AG08396 (cell line): ENCODE data around the gene PDE4D.

Experiments used
- DNase-seq: peaks from one replicate; pipeline ENCODE4 v3.0.0; 2012; ENCODE audit warnings: low spot score, mixed read lengths

The PDE4D gene

DNA sequence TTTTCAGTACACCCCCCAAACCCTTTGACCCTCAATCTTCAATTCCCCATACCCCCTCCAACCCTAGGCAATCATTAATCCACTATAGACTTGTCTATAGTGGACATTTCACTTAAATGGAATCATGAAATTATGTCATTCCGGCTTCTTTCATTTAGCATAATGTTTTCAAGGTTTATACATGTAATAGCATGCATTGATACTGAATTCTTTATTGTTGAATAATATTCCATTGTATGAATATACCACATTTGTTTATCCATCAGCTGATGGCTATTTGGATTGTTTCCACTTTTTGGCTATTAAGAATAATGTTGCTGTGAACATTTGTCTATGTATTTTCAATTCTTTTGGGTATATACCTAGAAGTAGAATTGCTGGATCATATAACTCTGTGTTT, 238.8 kb downstream of the PDE4D start:
- DNase-seq: no peak

DNA sequence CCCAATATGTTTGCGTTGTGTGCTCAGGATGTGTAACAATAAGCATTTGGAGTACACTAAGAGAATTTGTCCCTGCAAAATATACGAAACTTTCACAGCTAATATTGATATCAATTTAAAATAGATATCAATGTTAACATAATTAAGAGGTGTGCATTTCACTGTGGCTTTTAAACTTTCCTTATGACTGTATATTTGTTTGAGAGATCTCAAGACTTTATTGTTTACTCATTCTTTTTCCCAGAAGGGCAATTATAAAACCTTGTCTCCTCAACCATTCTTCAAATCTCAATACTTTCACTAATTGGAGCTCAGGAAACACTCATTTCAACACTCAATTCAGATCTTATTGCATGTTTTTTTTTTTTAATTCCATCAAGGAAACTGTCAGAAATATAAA, 241.1 kb downstream of the PDE4D start:
- no peak for DNase-seq

DNA sequence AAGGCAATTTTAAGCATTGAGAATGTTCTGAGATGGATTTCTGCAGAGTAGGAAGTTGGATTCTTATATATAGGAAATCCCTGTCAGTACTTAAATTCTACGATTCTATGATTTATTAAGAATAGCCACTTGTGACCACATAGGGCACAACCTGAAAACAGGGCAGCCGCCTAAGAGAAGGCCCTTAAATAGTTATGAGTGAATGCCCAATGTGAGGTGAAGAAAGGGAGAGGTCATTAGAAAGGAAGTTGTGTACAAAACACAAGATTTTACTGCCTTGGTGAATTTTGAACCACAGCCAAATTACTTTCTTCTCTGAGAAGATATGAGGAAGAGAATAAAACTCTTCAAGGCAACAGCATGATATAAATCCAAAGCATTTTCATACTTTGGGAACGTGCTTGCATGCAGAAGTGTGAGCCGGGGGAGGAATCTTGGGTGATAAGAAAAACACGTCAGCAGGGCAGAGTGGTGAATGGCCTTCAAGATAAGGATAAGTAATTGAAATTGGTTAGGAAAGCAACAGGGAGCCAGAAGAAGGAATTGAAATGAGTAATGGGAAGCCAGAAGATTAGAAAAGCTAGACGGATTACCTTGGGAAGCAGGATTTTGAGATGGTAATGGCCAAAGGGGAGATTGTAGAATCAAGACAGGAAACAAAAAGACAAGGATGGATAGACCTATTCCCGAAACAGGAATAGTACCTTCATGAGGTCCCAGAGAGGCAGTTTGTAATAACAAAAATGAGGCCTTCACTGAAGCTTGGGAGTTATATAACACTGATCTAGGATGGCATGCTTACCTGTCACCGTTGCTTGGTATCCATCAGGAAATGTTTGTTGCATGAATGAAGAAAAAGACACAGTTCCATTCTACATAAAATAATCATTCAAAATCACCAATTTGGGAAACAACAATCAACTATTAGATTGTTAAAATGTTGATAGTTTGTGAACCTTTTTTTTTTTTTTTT, 244.3 kb downstream of the PDE4D start:
- no peak for DNase-seq

DNA sequence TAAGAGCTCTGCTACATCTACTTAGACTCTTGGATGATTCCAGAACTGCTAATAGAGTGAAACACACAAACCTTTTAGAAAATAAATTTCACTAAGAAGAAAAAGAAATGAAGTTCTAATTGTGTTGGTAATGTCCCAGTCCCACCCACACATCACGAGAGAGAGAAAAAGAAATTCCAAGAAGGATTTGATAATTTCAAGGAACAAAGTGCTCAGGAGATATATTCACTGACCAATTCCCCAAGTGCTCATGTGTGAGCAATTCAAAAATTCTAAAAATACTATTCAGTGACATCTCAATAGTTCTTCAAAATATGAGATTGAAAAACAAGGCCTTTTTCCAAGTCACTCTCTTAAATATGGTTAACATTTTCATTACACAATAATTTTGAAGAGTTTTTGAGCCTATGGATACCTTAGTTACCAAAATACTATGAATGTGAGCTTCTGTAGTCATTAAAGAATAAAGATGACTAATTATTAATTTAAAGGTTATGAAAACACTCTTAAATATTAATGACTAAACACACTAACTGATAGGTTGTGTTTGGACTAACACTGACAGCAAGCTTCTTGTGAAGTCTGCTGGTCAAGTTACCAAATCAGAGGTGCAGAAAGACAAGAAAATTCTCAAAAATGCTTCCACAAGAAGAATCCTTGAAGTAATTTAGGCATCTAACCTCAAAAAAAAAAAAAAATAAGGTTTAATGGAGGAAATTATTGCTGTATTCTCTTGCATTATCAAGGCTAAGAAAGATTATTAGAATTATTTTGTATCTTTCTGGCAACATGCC, 245.3 kb downstream of the PDE4D start:
- no peak for DNase-seq

DNA sequence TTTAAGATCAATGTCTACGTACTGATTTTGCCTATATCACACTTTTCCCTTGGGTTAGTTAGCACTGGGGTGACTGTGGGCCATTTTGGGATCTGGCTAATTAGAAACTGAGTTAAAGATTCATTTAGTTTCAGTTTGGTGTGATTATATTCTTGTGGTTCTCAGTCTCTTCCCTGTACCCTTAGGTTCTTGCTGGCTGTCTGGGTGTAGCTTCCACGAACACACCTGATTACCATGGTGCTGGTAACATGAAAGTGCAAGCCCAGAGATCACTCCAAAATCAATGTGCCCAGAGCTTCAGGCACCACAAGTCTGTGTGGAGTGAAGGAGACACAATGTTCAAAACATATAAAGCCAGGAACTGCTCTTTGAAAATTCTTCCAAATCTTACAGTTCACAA, 248.1 kb downstream of the PDE4D start:
- DNase-seq: no peak

DNA sequence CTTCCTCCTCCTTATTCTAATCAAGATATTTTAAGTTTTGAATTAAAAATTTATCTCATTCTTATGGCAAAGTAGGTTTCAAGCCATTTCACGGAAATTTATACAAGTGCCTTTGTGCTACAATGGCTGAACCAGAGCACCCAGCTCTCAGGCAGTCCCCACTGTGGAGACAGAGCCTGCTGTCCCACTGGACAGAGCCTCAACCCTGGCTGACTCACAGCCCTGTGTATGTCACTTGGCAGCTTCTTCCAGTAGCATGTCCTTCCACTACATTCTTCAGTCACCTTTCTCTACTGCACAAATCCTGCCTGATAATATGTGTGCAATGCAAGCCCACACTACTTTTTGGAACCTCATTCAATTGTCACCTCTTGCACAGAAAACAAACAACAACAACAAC, 253.1 kb downstream of the PDE4D start:
- no peak for DNase-seq

DNA sequence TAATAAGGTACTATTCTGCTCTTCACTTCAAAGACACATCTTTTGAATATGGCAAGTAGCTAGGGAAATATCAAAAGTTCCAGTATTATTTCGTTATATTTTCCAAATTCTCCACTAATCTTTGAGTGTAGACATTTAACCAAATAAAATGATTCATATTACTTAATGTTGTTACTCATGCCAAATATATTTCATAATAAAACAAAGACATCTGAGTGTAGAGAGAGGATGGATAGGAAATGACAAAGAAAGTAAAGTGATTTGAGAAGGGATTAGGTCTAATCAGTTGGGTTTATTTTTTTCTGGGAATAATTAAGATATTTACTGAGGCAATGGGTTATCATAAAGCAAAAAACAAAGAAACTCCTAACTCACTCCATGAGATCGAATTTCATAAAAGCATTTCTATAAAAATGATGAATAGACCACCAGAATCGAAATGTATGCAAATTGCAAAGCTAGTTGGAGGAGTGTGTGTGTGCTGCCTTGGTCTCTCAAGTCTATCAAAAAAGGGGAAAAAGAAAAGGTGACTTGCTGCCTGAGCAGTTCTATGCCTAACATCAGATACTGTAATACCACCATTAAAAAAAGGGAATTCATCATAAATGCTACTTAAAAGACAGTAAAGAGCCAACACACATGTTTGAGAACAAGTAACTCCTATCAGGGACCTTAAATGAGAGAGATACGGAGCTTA, 255.5 kb downstream of the PDE4D start:
- no peak for DNase-seq

DNA sequence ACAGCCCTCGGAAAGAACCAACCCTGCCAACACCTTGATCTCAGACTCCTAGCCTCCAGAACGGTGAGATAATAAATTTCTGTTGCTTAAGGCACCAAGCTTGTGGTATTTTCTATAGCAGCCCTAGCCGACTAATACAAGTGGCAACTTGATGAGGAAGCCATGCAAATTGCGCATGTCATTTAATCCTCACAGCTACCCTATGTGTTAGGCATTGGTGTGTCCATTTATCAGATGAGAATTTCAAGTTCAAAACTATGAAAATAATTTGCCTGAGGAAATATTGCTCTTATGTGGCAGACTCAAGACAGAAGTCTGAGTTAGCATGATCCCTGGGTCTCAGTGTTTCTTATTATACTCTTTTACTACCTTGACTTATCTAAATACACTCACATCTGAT, 264.0 kb downstream of the PDE4D start:
- no peak for DNase-seq

DNA sequence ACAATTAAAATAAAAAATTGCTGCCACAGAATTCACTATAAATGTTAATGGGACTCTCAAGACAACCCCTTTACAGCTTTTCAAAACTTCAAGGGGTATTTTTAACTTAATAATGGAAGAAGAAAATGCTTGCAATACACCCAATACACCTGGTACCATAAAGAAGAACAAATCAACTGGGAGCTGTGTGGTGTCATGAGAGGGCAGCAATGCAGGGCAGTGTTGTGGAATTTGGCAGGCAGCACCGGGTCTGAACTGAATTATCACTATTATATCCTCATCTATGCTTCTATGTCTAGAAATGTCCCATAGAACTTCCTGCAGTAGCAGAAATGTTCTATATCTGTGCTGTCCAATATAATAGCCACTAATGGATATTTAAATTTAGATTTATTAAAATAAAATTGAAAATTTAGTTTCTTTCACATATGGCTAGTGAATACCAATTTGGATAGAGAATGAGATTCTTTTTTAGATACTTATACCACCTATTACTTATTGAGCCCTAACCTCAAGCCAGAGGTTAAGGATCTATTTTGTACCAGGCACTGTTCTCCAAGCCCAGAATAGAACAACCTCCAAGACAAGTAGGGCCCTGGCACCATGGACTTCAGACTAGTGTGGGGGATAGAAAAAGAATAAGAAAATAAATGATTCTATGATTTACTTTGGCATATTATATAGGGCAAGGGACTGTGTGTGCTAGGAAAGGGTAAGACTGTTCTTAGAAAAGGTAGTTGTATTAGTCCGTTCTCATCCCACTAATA, 265.3 kb downstream of the PDE4D start:
- DNase-seq: no peak

DNA sequence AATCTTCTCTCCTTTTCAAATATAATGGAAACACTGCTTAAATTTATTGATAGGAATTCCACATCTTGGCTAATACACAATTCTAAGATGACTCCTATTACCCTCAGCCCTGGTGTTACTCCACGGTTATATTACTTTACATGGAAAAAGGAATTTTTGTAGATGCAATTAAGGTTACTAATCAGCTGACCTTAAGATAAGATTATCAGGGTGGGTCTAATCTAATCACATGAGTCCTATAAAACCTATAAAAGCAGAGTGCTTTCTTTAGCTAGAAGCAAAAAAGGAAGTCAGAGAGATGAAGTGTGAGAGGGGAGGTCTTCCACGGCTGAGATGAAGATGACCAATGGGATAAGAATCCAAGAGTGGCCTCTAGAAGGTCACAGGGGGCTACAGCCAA, 268.6 kb downstream of the PDE4D start:
- DNase-seq: no peak

DNA sequence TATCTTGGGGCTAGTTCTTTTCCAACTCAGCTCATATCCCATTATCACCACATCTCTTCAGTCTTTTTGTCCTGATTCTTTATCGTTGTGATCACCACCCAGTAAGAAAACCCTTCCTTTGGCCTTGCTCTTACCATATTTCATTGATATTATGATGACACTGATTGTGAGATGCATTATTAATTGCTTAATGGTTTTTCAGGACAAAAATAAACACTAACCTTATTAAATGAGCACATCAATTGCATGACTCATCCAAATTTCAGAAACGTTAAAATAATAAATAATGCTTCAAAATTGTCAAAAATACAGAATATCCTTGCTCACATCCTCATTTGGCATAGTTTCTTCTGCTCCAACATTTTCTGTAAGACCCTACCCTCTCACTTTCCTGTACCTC, 270.7 kb downstream of the PDE4D start:
- DNase-seq: no peak

DNA sequence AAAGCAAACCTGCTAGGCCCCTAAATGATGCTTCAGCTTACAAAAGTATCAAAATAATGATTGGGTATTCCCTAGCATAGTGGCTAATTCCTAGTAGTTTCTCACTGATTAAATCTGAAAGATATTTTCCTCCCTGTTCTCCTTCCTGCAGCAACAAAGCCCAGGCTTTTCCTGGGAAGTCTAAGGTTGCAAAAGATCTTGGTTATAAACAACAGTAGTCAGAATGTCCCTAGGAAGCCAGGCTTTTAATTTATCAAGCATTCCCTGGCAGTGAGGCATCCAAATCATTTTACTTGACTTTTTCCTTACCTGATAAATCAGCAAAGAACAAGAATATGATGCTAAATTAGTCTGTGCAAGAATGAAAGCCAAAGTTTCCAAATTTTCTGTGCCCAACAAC, 272.0 kb downstream of the PDE4D start:
- DNase-seq: no peak

DNA sequence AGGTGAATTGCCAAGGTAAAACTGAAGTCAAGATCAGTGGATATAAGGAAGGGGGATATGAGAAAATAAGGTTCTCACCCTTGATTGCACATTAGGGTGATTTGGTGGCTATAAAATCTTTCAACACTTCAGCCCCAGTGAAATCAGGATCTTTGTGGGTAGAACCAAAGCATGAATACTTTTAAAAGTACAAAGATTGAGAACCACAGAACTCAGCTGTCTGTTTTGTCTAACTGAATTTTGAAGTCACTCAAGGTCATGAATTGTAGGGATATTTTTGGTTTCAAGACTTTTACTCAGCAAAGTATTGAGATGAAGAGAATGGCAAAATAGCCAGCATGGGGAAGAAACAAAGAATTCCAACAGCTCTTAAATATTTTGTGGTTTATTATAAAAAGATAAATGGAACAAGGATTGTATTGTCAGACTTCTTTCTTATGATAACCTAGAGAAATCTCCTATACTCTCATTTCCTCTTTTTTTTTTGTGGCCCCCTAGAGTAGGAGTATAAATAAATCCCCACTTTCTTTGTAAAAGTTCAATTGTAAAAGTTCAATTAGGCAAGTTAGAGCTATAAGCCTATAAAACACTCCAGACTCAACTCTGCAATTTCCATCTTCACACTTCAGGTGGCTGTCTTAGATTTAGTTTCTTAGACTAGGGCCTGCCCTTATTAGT, 272.9 kb downstream of the PDE4D start:
- DNase-seq: no peak

DNA sequence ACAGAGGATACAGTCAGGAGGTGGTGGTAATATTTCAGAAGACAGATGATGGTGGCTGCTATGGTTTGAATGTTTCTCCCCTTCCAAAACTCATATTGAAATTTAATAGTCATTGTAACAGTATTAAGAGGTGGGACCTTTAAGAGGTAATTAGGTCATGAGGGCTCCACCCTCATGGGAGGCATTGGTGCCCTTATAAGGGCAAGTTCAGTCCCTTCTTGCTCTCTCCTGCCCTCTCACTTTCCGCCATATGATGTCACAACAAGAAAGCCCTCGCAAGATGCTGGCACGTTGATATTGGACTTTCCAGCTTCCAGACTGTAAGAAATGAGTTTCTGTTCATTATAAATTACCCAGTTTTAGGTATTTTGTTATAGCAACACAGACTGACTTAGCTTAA, 274.9 kb downstream of the PDE4D start:
- DNase-seq: no peak

DNA sequence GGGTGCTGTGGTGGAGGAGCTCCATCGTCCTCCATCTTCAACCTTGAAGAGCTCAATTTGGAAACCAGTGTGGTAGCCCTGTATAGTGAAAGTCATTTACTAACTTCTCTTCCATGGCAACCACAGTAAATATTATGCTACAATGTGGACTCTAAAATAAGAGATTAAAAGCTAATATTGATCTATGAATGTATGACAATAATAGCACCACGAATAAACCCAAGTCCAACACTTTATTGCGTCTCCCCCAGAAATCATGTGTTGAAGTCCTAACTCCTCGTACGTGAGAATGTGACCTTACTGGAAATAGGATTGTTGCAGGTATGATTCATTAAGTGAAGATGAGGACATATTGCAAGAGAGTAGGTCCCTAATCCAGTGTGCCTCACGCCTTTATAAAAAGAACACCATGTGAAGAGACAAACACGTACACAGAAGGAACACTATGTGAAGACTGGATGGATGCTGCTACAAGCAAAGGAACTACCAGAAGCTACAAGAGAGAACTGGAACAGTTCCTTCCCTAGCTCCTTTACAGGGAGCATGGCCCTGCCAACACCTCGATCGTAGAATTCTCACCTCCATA, 276.2 kb downstream of the PDE4D start:
- DNase-seq: no peak

DNA sequence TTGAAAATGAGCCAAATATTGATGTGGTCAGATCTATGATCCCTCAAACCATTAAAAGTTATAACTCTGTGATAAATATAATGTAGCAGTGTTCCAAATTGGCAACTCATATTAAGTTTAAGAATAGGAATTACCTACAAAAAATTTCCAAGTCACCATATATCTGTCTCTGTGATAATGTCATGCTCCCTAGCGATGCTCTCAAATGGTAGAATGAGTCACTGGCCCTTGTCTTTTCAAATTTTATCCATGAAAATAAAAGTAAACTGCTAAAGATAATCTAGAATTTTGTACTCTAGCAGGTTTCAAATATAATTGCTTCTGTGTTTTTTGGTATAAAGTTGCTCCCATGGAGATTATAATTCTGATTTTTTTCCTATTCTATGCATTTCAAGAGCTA, 277.1 kb downstream of the PDE4D start:
- DNase-seq: no peak

DNA sequence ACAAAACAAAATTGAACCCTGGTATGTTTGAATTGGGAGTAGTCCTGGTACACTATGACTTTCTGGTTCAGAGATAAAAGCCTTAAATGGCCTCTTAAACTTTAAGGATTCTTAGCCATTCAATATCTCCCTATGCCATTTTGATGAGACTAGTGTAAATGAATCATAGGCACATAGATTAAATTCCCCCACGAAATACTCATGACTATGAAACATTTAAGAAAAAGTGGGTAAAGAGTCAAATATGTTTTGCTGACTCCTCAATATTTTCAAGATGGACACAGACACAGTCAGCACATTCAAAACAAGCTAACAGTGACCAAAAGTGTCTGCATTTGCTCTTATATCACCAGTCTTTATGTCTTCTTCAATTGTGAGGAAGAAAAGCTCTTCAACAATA, 278.3 kb downstream of the PDE4D start:
- DNase-seq: no peak

DNA sequence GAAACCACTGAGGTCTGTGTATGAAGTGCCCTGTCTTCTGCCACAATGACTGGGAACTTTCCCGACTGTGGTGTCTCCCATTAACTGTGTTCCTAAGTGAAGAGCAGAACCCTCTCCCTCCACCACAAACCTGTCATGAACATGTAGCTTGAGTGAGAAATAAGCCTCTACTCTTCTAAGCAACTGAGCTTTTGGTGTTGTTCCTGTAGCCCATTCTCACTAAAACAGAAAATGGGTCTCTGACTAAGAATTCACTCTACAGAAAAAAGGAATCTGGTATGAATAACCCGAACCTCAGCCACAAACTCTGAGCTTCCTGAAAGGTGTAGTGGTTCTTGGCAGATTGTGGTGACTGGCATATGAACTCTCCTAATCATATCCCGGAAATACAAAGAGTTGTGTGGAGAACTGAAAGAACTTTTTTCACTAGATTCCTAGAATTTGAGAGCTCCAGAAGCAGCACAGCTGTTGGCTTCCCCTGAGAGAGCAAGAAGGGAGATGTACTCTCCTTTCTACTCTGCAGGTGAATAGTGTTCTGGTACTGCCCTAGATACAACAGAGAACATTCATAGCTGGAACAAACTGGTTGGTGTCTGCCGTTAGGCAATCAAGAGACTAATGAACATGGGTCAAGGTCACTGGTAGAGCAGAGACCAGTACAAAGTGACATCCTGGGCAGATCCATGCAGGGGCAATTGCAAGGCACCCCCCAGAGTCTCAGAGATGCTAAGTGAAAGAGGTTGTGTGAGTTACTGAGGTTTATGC, 283.8 kb downstream of the PDE4D start:
- no peak for DNase-seq

DNA sequence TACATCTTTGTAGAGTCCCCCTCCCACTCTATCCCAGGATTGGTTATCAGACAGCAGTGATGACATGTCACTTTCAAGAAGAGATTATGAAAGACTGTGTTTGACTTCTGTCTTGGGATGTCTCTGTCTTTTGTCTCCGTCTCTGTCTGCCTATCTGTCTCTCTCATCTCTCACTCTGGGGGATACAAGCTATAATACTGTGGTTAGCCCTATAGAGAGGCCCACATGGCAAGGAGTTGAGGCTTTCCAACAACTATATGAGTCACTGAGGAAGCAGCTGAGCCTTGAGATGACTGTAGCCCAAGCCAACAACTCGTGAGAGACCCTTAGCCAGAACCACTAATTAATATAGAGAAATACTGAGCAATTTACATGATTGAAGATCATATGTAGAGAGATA, 284.8 kb downstream of the PDE4D start:
- DNase-seq: no peak

DNA sequence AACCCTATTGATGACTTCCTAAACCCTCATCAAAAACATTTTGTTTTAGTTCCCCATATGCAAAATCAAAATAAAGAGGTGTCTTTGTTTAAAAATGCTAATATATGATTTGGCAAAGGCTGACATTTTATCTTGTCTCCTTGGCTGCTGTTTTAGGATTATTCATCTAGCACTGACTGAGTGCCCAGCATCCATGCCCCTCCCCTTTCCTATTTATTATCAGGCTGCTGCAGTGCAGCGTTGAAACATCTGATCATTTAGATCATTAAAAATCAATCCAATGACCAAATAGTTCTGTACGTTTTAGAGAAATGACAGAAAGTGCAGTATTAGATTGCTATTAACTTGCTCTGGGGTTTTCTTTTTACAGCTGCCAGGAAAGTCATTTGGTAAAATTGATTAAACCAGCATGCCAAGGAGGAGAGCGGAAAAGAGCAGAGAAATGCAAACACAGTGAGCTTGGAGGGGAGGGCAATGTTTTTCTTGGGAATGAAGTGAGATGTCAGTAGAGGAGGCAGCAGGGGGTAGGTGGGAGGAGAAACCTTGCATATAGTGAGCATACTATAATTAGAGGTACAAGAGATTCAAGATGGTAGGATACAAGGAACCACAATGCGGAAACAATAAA, 286.3 kb downstream of the PDE4D start:
- no peak for DNase-seq
